GM12873 (cell line): Measurements from ENCODE around the gene SLC16A10.

ENCODE experiments used
- CTCF ChIP-seq: IDR thresholded peaks from 2 replicates; pipeline ENCODE4 v1.5.1; 2012; ENCODE audit warnings: low read depth, mild to moderate bottlenecking, moderate library complexity, low read length, control low read depth; ENCODE audit not compliant: insufficient read depth; ENCODE audit errors: missing control alignments

SLC16A10 gene

GRCh38 chr6:111210194-111210728 is 123.0 kb downstream of the SLC16A10 start:
- peak; percentile 71 for TF ChIP-seq CTCF

- no peak for TF ChIP-seq CTCF
Observed at GRCh38 chr6:111211411-111212030, 124.2 kb downstream of the SLC16A10 start.

GRCh38 chr6:111212625-111213024 is 125.3 kb downstream of the SLC16A10 start:
- TF ChIP-seq CTCF = no peak

GRCh38 chr6:111215131-111215530 is 127.8 kb downstream of the SLC16A10 start:
- TF ChIP-seq CTCF = no peak

DNA sequence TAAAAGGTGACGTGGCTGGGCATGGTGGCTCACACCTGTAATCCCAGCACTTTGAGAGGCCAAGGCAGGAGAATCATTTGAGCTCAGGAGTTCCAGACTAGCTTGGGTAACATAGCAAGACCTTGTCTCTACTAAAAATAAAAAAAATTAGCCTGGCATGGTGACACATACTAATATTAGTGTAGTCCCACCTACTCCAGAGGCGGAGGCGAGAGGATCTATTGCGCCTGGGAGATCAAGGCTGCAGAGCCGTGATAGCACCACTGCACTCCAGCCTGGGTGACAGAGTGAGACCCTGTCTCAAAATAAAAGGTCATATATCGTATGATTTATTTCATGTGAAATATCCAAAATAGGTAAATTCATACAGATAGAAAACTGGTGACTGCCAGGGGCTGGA is 132.5 kb downstream of the SLC16A10 start:
- TF ChIP-seq CTCF = no peak

DNA sequence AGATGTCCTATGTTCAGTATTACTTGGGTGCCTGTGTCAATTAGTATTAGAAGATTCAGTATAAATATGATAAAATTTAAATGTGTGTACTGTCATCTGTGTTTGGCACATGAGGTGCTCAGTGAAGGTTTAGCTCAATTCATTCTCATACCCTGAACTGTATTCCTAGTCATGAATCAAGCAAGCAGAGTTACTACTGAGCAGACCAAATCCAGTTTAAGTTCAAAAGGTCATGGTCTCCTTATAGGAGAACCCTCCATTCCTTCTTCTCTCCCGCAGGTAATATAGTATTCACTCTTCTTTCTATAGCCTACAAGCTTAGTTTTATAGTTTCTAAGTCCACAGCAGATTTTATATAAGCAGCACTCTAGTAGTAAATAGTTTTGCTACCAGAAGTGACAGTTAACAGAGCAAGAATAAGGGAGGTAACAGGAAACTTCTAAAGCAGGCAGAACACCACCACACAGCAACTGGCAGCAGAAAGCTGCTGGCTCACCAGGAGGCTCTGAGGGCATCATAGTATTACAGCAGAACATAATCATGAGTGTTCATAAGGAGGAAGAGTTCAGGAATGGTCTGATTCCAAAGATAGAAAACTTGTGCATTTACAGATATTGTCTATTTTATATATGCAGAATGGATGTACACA is 133.2 kb downstream of the SLC16A10 start:
- no peak for TF ChIP-seq CTCF

DNA sequence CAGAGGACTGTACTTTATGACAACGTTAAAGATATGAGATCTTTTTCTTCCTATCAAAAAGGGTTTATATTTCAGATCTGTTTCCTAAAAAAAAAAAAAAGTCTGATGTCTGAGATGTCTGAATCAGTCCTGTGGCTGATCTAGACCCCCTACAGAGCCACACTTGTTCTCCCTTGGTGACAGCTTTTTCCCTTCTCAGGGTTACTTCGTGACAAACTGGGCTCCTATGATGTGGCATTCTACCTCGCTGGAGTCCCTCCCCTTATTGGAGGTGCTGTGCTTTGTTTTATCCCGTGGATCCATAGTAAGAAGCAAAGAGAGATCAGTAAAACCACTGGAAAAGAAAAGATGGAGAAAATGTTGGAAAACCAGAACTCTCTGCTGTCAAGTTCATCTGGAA is 134.5 kb downstream of the SLC16A10 start:
- no peak for TF ChIP-seq CTCF
